K562 (cell line): ENCODE data around the gene NRTN.

Experiments used
- CBFB ChIP-seq: sonication (generic); formaldehyde crosslinking; IDR thresholded peaks from 2 replicates; pipeline ENCODE4 v1.4.0; 2020; ENCODE audit warnings: mild to moderate bottlenecking, missing genetic modification reagents
- CHD1 ChIP-seq: fragments of 200-600 bp; sonication (generic); IDR thresholded peaks from one replicate; pipeline ENCODE4 v1.6.1; 2012; ENCODE audit warnings: mild to moderate bottlenecking, moderate library complexity, low read length, inconsistent platforms
- CTCF ChIP-seq, 3 experiments: IDR thresholded peaks in 2 of 3; conservative IDR thresholded peaks in 1 of 3; 2 replicates each; pipeline ENCODE4 v1.5.1; 2011 to 2012; ENCODE audit warnings: low read length in 3 of 3, mild to moderate bottlenecking in 3 of 3, control low read depth in 2 of 3, improper control_type of control experiment in 1 of 3, inconsistent platforms in 1 of 3, low read depth in 1 of 3, mixed read lengths in 1 of 3, moderate library complexity in 1 of 3; ENCODE audit not compliant: insufficient read depth in 2 of 3
- EP300 ChIP-seq: IDR thresholded peaks from 2 replicates; pipeline ENCODE4 v1.6.1; 2012; ENCODE audit warnings: low read length, improper control_type of control experiment
- FOXA3 ChIP-seq, 2 experiments: fragments of 450-650 bp in 1 of 2; sonication (generic) in 1 of 2; formaldehyde crosslinking; IDR thresholded peaks in 1 of 2; conservative IDR thresholded peaks in 1 of 2; 2 replicates each; pipeline versions ENCODE4 v1.4.0 to v1.8.0; 2020 to 2022; ENCODE audit warnings: mild to moderate bottlenecking in 2 of 2, missing genetic modification reagents in 1 of 2
- RB1 ChIP-seq: fragments of 450-650 bp; IDR thresholded peaks from 2 replicates; pipeline ENCODE4 v1.6.1; 2017; ENCODE audit warnings: low read depth, mild to moderate bottlenecking
- ZNF124 ChIP-seq: sonication (generic); formaldehyde crosslinking; IDR thresholded peaks from 2 replicates; pipeline ENCODE4 v1.8.1; 2022; ENCODE audit warnings: missing genetic modification reagents

GRCh38 chr19:5789351-5789761 lies 15.5 kb upstream of the NRTN start:
- TF ChIP-seq CTCF (IDR thresholded peaks at IDR 0.05 in 2 of 3, conservative IDR thresholded peaks at IDR 0.05 in 1 of 3; ENCODE audit: insufficient read depth in 2 of 3, low read depth in 1 of 3, low read length in 3 of 3), result no peak
- no peak for TF ChIP-seq CHD1
- no peak for TF ChIP-seq EP300
- no peak for TF ChIP-seq CBFB (CRISPR knock-in tag)
- TF ChIP-seq RB1, result no peak
- TF ChIP-seq ZNF124 (CRISPR knock-in tag), result no peak
- TF ChIP-seq FOXA3 (CRISPR knock-in tag; conservative IDR thresholded peaks at IDR 0.05 in 1 of 2, IDR thresholded peaks at IDR 0.05 in 1 of 2), result no peak
